Neural progenitor cell (in vitro differentiated cells): ENCODE measurements around the gene ETFA. TPM values are rescaled to one million over a fixed set of nuclear protein-coding genes. Genes with fewer than 3 reads are reported as not detected.

ENCODE experiments used
- DNase-seq: peaks from one replicate; pipeline ENCODE4 v3.0.0-alpha.2; 2016; ENCODE audit warnings: low spot score
- H2AFZ ChIP-seq: fragments of 200-600 bp; sonication (generic); replicated peaks from 2 replicates; pipeline ENCODE4 v1.6.1; 2016; ENCODE audit warnings: antibody characterized with exemption
- H3F3A ChIP-seq: fragments of 200-600 bp; sonication (generic); 2 replicates; pipeline ENCODE4 v1.6.1; 2016; ENCODE audit warnings: antibody characterized with exemption, low read depth
- H3K27ac ChIP-seq: fragments of 200-600 bp; sonication (generic); 2 replicates; pipeline ENCODE4 v1.5.1; 2016; ENCODE audit warnings: mild to moderate bottlenecking
- H3K27me3 ChIP-seq: fragments of 200-600 bp; sonication (generic); 2 replicates; pipeline ENCODE4 v1.6.1; 2016; ENCODE audit warnings: mild to moderate bottlenecking, moderate library complexity
- H3K36me3 ChIP-seq: fragments of 200-600 bp; sonication (generic); 2 replicates; pipeline ENCODE4 v1.5.1; 2016
- H3K4me1 ChIP-seq: fragments of 200-600 bp; sonication (generic); 2 replicates; pipeline ENCODE4 v1.6.1; 2016; ENCODE audit warnings: mixed run types
- H3K4me2 ChIP-seq: fragments of 200-600 bp; sonication (generic); 2 replicates; pipeline ENCODE4 v1.6.1; 2016
- H3K4me3 ChIP-seq: fragments of 200-600 bp; sonication (generic); 2 replicates; pipeline ENCODE4 v1.5.1; 2016
- H3K79me2 ChIP-seq: fragments of 200-600 bp; sonication (generic); 2 replicates; pipeline ENCODE4 v1.6.1; 2016; ENCODE audit warnings: low read depth
- H3K9ac ChIP-seq: fragments of 200-600 bp; sonication (generic); 2 replicates; pipeline ENCODE4 v1.6.1; 2016
- H3K9me3 ChIP-seq: fragments of 200-600 bp; sonication (generic); 2 replicates; pipeline ENCODE4 v1.5.1; 2016; ENCODE audit warnings: low read depth
- H4K20me1 ChIP-seq: fragments of 200-600 bp; sonication (generic); 2 replicates; pipeline ENCODE4 v1.6.1; 2016; ENCODE audit warnings: low read depth
- H3K27ac Mint-ChIP-seq: 3 replicates; pipeline ENCODE4 v1.8.0; 2021; ENCODE audit warnings: mixed read lengths
- H3K27me3 Mint-ChIP-seq: 2 replicates; pipeline ENCODE4 v1.8.0; 2022; ENCODE audit warnings: low read depth, mild to moderate bottlenecking, inconsistent platforms, moderate library complexity, mixed read lengths; ENCODE audit not compliant: insufficient read depth
- H3K36me3 Mint-ChIP-seq: 3 replicates; pipeline ENCODE4 v1.8.0; 2021; ENCODE audit warnings: mixed read lengths
- H3K4me1 Mint-ChIP-seq: 3 replicates; pipeline ENCODE4 v1.8.0; 2021; ENCODE audit warnings: mixed read lengths
- H3K4me3 Mint-ChIP-seq: 3 replicates; pipeline ENCODE4 v1.8.0; 2021; ENCODE audit warnings: mild to moderate bottlenecking, moderate library complexity, mixed read lengths
- H3K9me3 Mint-ChIP-seq: 3 replicates; pipeline ENCODE4 v1.8.0; 2020; ENCODE audit warnings: mixed read lengths
- CTCF ChIP-seq: fragments of 200-600 bp; sonication (generic); IDR thresholded peaks from 2 replicates; pipeline ENCODE4 v1.5.1; 2017; ENCODE audit warnings: antibody characterized with exemption, mild to moderate bottlenecking
- EZH2 ChIP-seq: fragments of 200-600 bp; sonication (generic); IDR thresholded peaks from 2 replicates; pipeline ENCODE4 v1.6.1; 2017; ENCODE audit warnings: antibody characterized with exemption, mild to moderate bottlenecking, moderate library complexity
- EZH2phosphoT487 ChIP-seq: fragments of 200-600 bp; sonication (generic); IDR thresholded peaks from 2 replicates; pipeline ENCODE4 v1.6.1; 2017; ENCODE audit warnings: antibody characterized with exemption
- total RNA-seq: library from RNA; depleted of rRNA; stranded (reverse); fragments of >200 nt; gene quantifications from 2 replicates; pipeline ENCODE4 v1.2.3, GENCODE V29; 2015; ENCODE audit warnings: low replicate concordance

ETFA gene
- total RNA-seq, 1 donor from 2014 or later: 99.3 TPM

GRCh38 chr15:76204916-76205460 lies 106.3 kb downstream of the ETFA start:
- no peak overlapping the region for H3K4me3 Mint-ChIP-seq
- H3K4me1 Mint-ChIP-seq: peaks cover 15% of the 10 kb centered on the region
- Histone ChIP-seq H3K4me1 (peaks cover 10% of the 10 kb centered on the region), H3K9me3 (no peaks in the 10 kb centered on the region), H3K9ac (no peak overlapping the region), H2AFZ (no peak overlapping the region), H3K4me2 (no peak overlapping the region), H3K4me3 (no peak overlapping the region), H4K20me1 (no peaks in the 10 kb centered on the region), H3K36me3 (no peaks in the 10 kb centered on the region), H3K27me3 (no peaks in the 10 kb centered on the region), H3F3A (no peaks in the 10 kb centered on the region), H3K27ac (no peak overlapping the region), H3K79me2 (no peaks in the 10 kb centered on the region)
- TF ChIP-seq EZH2 (no peak), EZH2phosphoT487 (no peak)
- H3K27me3 Mint-ChIP-seq: peaks cover 2% of the 10 kb centered on the region
- H3K36me3 Mint-ChIP-seq: peaks cover 2% of the 10 kb centered on the region
- H3K27ac Mint-ChIP-seq: no peak overlapping the region
- no peak for DNase-seq
- H3K9me3 Mint-ChIP-seq: no peaks in the 10 kb centered on the region

DNA sequence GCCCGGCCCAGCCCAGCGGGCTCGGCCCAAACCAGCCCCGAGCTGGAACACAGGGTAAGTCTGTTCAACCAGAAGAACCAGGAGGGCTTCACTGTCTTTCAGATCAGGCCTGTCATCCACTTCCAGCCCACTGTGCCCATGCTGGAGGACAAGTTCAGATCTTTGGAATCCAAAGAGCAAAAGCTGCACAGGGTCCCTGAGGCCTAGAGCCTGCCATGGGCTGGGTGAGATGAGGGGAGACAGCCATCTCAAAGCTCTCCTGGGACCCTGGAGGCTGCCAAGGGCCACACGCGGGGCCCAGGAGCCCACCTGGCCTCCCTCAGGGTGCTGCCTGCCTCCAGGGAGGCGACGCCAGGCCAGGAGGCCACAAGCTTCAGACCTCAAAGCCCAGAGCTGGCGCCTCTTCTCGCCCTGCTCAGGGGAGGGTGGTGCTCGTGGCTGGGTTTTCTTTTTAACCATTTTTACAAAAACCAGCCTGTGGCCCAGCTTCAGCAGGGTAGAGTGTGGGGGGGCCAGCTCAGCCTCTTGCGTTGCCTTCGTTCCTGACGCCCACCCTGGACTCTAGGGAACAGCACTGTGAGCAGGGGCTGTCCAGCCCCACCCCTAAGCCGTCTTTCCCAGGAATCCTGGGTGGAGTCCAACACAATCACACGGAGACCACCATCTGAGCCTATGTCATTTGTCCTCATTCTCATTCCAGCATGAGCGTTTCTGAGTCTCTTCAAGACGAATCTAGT lies 107.0 kb downstream of the ETFA start:
- Histone ChIP-seq H3F3A (no peaks in the 10 kb centered on the region), H3K27me3 (no peaks in the 10 kb centered on the region), H3K36me3 (no peaks in the 10 kb centered on the region), H3K27ac (no peak overlapping the region), H2AFZ (no peak overlapping the region), H3K4me3 (no peak overlapping the region), H3K4me2 (no peak overlapping the region), H3K4me1 (peaks cover 12% of the 10 kb centered on the region), H3K9ac (no peak overlapping the region), H3K9me3 (no peaks in the 10 kb centered on the region), H4K20me1 (no peaks in the 10 kb centered on the region), H3K79me2 (no peaks in the 10 kb centered on the region)
- Mint-ChIP-seq H3K36me3 (peaks cover 2% of the 10 kb centered on the region), H3K27me3 (peaks cover 5% of the 10 kb centered on the region), H3K4me3 (no peak overlapping the region), H3K4me1 (peaks cover 16% of the 10 kb centered on the region), H3K27ac (no peak overlapping the region), H3K9me3 (no peaks in the 10 kb centered on the region)
- DNase-seq: no peak
- TF ChIP-seq EZH2phosphoT487 (no peak), EZH2 (no peak), CTCF (no peak)

- Histone ChIP-seq H3K9me3 (no peaks in the 10 kb centered on the region), H3F3A (no peaks in the 10 kb centered on the region), H3K27me3 (no peaks in the 10 kb centered on the region), H3K4me2 (no peak overlapping the region), H3K9ac (no peak overlapping the region), H3K27ac (no peak overlapping the region), H4K20me1 (no peaks in the 10 kb centered on the region), H3K79me2 (no peaks in the 10 kb centered on the region), H3K4me1 (peaks cover 12% of the 10 kb centered on the region), H3K36me3 (no peaks in the 10 kb centered on the region), H3K4me3 (no peak overlapping the region), H2AFZ (no peak overlapping the region)
- Mint-ChIP-seq H3K36me3 (peaks cover 2% of the 10 kb centered on the region), H3K27ac (peak overlapping the region; percentile 53), H3K4me3 (no peak overlapping the region), H3K9me3 (no peaks in the 10 kb centered on the region), H3K27me3 (peaks cover 5% of the 10 kb centered on the region), H3K4me1 (peaks cover 20% of the 10 kb centered on the region)
- TF ChIP-seq CTCF (no peak), EZH2 (no peak), EZH2phosphoT487 (no peak)
- DNase-seq: no peak
Measured at GRCh38 chr15:76203346-76204108, 107.7 kb downstream of the ETFA start.
